ENCODE measurements around the gene CCHCR1. TPM values are rescaled to one million over a fixed set of nuclear protein-coding genes. Genes with fewer than 3 reads are reported as not detected.
"Not testable (repeated sequence)": the region's sequence is repeated elsewhere in the genome, so short reads cannot be mapped to it uniquely, and the experiment has no call there.

The CCHCR1 gene
- total and polyA plus RNA-seq, 7 experiments from 2014 or later, result 6.9 to 46.4 (median 24.2) TPM

DNA sequence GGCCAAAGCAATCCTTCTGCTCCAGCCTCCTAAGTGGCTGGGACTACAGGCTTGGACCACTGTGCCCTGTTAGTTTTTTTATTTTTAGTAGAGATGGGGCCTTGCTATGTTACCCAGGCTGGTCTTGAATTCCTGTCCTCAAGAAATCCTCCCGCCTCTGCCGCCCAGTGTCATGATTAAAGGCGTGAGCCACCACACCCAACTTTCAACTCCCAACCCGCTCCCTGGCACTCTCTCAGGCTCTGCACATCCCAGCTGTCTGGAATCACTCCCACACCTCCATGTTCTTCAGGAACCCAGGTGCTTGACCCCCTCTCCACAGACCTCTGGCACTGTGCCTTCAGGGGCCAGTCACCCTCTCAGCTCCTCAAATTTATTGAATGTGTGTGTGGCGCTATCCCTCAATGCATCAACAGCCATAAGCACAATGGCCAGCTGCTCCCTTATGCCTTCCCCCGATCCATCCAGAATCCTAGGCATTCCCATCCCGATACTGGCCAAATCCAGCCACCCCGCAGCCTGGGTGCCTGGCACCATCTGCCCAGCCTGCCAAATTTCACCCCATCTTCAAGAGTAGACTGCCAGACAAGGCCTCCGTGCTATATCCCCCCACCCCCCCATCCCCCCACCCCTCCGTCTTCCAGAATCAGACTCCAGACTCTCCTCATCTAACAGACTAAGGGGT, 13.5 kb upstream of the CCHCR1 start:
- H3K27me3 ChIP-seq (ENCODE audit: control insufficient read depth in 2 of 2, insufficient read depth in 2 of 2, low read length in 2 of 2), result no peaks in the 10 kb centered on the region
- Mint-ChIP-seq H3K4me1 (peaks cover 0 to 7% (median 0%) of the 10 kb centered on the region in 7 donors), H3K27ac (peak overlapping the region in 2 of 9 donors; percentile 58 to 84), H3K27me3 (no peaks in the 10 kb centered on the region), H3K4me3 (no peak overlapping the region), H3K36me3 (no peaks in the 10 kb centered on the region), H3K9me3 (no peaks in the 10 kb centered on the region)
- ChIA-PET CTCF (no interaction called here), POLR2A (no interaction called here)
- intact Hi-C loops (cut with micrococcal nuclease), result no loop called here
- H3K9me3 ChIP-seq (ENCODE audit: control insufficient read depth in 2 of 3, low read length in 3 of 3), result no peaks in the 10 kb centered on the region
- H3K36me3 ChIP-seq (ENCODE audit: control insufficient read depth in 2 of 3, insufficient read depth in 3 of 3, low read length in 3 of 3), result no peaks in the 10 kb centered on the region
- no peaks in the 10 kb centered on the region for H3K4me1 ChIP-seq (ENCODE audit: control insufficient read depth in 2 of 2, insufficient read depth in 2 of 2, low read length in 2 of 2)
- H3K4me3 ChIP-seq (ENCODE audit: low read length), result no peak overlapping the region
- ATAC-seq (no peak), DNase-seq (no peak)
- no peak overlapping the region for H3K27ac ChIP-seq (ENCODE audit: low read depth, low read length)

DNA sequence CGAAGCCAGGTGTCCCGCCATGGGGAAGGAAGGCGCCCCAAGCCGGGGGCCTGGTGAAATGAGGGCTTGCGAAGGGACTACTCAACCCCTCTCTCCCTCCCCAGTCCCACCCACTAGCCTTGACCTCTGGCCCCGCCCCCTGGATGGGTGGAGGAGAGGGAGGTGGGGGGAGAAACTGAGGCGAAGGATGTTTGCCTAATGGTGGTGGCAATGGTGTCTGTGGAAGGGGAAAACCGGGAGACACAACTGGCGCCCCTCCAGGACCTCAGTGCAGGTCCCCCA, 12.9 kb upstream of the CCHCR1 start, which contains the start of gene POU5F1:
Gene POU5F1 (minus strand): TSS at position 83 of the 282 bp plus-strand sequence. CDS start 62 bp downstream, at position 21.
- Histone ChIP-seq H3K27me3 (ENCODE audit: control insufficient read depth in 2 of 2, insufficient read depth in 2 of 2, low read length in 2 of 2) (no peaks in the 10 kb centered on the region), H3K4me3 (ENCODE audit: low read length) (no peak within 1 kb of the TSS), H3K27ac (ENCODE audit: low read depth, low read length) (no peak within 1 kb of the TSS), H3K9me3 (ENCODE audit: control insufficient read depth in 2 of 3, low read length in 3 of 3) (no peaks in the 10 kb centered on the region), H3K4me1 (ENCODE audit: control insufficient read depth in 2 of 2, insufficient read depth in 2 of 2, low read length in 2 of 2) (no peaks in the 10 kb centered on the region), H3K36me3 (ENCODE audit: control insufficient read depth in 2 of 3, insufficient read depth in 3 of 3, low read length in 3 of 3) (no peaks in the 10 kb centered on the region)
- H3K4me3 Mint-ChIP-seq, result no peak within 1 kb of the TSS
- H3K36me3 Mint-ChIP-seq, result no peaks in the 10 kb centered on the region
- POLR2A ChIA-PET, result no interaction called here
- peaks cover 0 to 1% (median 0%) of the 10 kb centered on the region in 7 donors for H3K4me1 Mint-ChIP-seq
- intact Hi-C loops (cut with micrococcal nuclease), result no loop called here
- H3K27ac Mint-ChIP-seq, result peak within 1 kb of the TSS in 2 of 9 donors; percentile 58 to 84
- CTCF ChIA-PET, result no interaction called here
- ATAC-seq (no peak), DNase-seq (no peak)
- no peaks in the 10 kb centered on the region for H3K27me3 Mint-ChIP-seq
- no peaks in the 10 kb centered on the region for H3K9me3 Mint-ChIP-seq

DNA sequence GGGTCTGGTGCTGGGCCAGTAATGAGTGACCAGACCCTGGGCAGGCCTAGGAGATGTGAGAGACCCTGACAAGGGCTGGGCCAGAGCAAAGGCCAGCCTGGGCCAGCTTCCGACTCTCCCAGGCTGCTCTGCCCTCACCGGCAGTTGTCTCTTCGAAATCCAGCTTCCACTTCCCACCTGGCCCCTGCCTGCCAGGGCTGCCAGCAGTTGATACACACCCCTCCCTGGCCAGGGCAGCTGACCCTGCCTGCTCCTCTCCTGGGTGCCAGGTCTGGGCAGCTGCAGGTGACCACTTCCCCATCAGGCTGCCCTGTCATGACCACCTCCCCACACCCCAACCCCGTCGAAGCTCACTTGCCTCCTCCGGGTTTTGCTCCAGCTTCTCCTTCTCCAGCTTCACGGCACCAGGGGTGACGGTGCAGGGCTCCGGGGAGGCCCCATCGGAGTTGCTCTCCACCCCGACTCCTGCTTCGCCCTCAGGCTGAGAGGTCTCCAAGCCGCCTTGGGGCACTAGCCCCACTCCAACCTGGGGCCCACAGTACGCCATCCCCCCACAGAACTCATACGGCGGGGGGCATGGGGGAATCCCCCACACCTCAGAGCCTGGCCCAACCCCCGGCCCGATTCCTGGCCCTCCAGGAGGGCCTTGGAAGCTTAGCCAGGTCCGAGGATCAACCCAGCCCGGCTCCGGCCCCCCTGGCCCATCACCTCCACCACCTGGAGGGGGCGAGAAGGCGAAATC, 12.4 kb upstream of the CCHCR1 start:
- intact Hi-C loops (cut with micrococcal nuclease); H3K27ac ChIP-seq (ENCODE audit: low read depth, low read length); H3K27me3 Mint-ChIP-seq; H3K9me3 ChIP-seq (ENCODE audit: control insufficient read depth in 2 of 3, low read length in 3 of 3); H3K36me3 ChIP-seq (ENCODE audit: control insufficient read depth in 2 of 3, insufficient read depth in 3 of 3, low read length in 3 of 3); H3K4me3 Mint-ChIP-seq; H3K4me1 Mint-ChIP-seq; H3K27ac Mint-ChIP-seq; H3K36me3 Mint-ChIP-seq; H3K4me1 ChIP-seq (ENCODE audit: control insufficient read depth in 2 of 2, insufficient read depth in 2 of 2, low read length in 2 of 2); H3K9me3 Mint-ChIP-seq; ATAC-seq; H3K4me3 ChIP-seq (ENCODE audit: low read length); DNase-seq; H3K27me3 ChIP-seq (ENCODE audit: control insufficient read depth in 2 of 2, insufficient read depth in 2 of 2, low read length in 2 of 2): not testable (repeated sequence)
- POLR2A ChIA-PET, result interaction anchor here (1.0 to 2.3 kb wide), 2 partner anchors 11 kb away, joined by 3 to 13 read pairs; partner anchors contain the start of genes CCHCR1 and TCF19
- CTCF ChIA-PET, result interaction anchor here (0.6 kb wide), 1 partner anchor 502 kb away, joined by 3 read pairs; no protein-coding TSS in a partner anchor

DNA sequence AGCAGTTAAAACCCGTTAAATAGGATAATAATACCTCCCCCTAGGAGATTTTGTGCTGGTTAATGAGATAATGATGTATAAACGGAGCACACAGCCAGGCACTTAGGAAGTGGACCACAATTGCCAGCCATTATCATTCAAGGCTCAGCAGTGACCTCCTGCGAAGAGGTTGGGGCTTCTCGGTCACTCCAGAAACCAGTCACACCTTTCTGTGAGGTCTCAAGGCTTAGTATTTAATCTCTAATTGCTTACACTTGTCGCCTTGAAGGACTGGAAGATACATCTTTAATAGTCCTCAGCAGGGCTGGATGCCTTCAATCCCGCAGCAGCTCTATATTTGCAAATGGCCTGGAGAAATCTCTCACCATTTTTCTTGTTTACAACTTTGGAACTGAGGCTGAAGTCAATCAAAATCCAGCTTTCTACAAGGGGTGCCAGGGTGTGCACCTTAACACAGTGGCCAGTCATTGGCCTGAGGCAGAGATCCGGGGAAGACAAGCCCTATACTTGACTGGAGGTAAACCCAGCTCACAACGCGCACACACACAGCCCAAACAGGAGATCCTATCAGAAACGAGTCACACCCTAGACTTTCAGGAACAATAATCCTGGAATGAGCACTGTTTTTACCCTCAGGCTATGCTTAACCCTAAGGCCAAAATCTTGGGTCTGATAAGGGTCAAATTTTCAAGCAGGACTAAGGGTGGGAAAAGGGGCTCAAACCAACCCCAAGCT, 11.7 kb upstream of the CCHCR1 start:
- intact Hi-C loops (cut with micrococcal nuclease), result no loop called here
- Mint-ChIP-seq H3K36me3 (peaks cover 0 to 3% (median 0%) of the 10 kb centered on the region in 5 donors), H3K27ac (no peak overlapping the region), H3K27me3 (no peaks in the 10 kb centered on the region), H3K4me1 (peaks cover 0 to 6% (median 0%) of the 10 kb centered on the region in 7 donors), H3K9me3 (no peaks in the 10 kb centered on the region), H3K4me3 (no peak overlapping the region)
- POLR2A ChIA-PET, result interaction anchor here (1.0 to 2.3 kb wide), 2 partner anchors 10 to 12 kb away, joined by 3 to 13 read pairs; partner anchors contain the start of genes CCHCR1 and TCF19
- Histone ChIP-seq H3K36me3 (ENCODE audit: control insufficient read depth in 2 of 3, insufficient read depth in 3 of 3, low read length in 3 of 3) (no peaks in the 10 kb centered on the region), H3K4me3 (ENCODE audit: low read length) (no peak overlapping the region), H3K4me1 (ENCODE audit: control insufficient read depth in 2 of 2, insufficient read depth in 2 of 2, low read length in 2 of 2) (no peaks in the 10 kb centered on the region), H3K9me3 (ENCODE audit: control insufficient read depth in 2 of 3, low read length in 3 of 3) (no peaks in the 10 kb centered on the region), H3K27ac (ENCODE audit: low read depth, low read length) (no peak overlapping the region), H3K27me3 (ENCODE audit: control insufficient read depth in 2 of 2, insufficient read depth in 2 of 2, low read length in 2 of 2) (no peaks in the 10 kb centered on the region)
- DNase-seq, result no peak
- ATAC-seq, result no peak
- CTCF ChIA-PET, result interaction anchor here (0.6 kb wide), 2 partner anchors 61 to 501 kb away, joined by 3 read pairs; no protein-coding TSS in a partner anchor

DNA sequence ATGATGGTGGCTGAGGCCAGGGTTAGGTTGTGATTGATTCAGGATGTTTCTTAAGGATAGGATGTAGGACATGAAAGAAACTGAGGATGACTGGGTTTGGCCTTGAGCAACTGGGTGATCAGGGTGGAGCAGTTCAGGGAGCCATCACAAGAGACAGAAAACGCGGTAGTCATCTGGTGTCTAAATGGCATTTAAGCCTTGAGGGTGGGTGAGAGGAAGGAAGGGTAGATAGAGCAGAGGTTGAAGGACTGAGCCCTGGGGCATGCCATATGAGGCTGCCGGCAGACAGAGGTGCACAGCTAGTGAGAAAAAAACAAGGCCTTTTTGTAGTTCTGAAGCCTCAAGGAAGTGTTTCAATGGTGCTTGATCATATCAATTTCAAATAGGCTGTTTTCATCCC, 11.0 kb upstream of the CCHCR1 start:
- ATAC-seq (no peak), DNase-seq (no peak)
- no peaks in the 10 kb centered on the region for H3K27me3 ChIP-seq (ENCODE audit: control insufficient read depth in 2 of 2, insufficient read depth in 2 of 2, low read length in 2 of 2)
- peak overlapping the region in 2 of 9 donors; percentile 63 to 74 for H3K27ac Mint-ChIP-seq
- H3K27me3 Mint-ChIP-seq, result no peaks in the 10 kb centered on the region
- H3K36me3 ChIP-seq (ENCODE audit: control insufficient read depth in 2 of 3, insufficient read depth in 3 of 3, low read length in 3 of 3), result no peaks in the 10 kb centered on the region
- no peaks in the 10 kb centered on the region for H3K9me3 Mint-ChIP-seq
- H3K27ac ChIP-seq (ENCODE audit: low read depth, low read length), result no peak overlapping the region
- no peak overlapping the region for H3K4me3 ChIP-seq (ENCODE audit: low read length)
- POLR2A ChIA-PET, result interaction anchor here (0.7 to 2.3 kb wide), 2 partner anchors 10 to 429 kb away, joined by 3 to 13 read pairs; partner anchors contain the start of genes CCHCR1 and TCF19
- peaks cover 0 to 3% (median 0%) of the 10 kb centered on the region in 5 donors for H3K36me3 Mint-ChIP-seq
- no peaks in the 10 kb centered on the region for H3K4me1 ChIP-seq (ENCODE audit: control insufficient read depth in 2 of 2, insufficient read depth in 2 of 2, low read length in 2 of 2)
- CTCF ChIA-PET, result interaction anchor here (0.6 kb wide), 2 partner anchors 33 to 61 kb away, joined by 3 to 4 read pairs; no protein-coding TSS in a partner anchor
- H3K9me3 ChIP-seq (ENCODE audit: control insufficient read depth in 2 of 3, low read length in 3 of 3), result no peaks in the 10 kb centered on the region
- intact Hi-C loops (cut with micrococcal nuclease), result no loop called here
- H3K4me1 Mint-ChIP-seq, result peaks cover 0 to 11% (median 0%) of the 10 kb centered on the region in 7 donors
- no peak overlapping the region for H3K4me3 Mint-ChIP-seq

DNA sequence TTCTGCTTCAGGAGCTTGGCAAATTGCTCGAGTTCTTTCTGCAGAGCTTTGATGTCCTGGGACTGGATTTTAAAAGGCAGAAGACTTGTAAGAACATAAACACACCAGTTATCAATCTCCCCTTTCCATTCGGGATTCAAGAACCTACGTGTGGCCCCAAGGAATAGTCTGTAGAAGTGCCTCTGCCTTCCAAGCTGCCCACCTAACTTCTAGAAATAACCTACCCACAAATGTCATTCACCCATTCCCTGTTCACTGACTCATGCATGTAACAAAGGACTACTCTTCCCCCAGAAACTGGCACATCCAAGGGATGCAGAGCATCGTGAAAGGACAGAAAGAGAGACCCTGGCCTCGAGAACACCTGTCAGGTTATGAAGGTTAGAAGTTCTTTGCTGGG, 8.4 kb upstream of the CCHCR1 start:
- peaks cover 0 to 31% (median 0%) of the 10 kb centered on the region in 7 donors for H3K4me1 Mint-ChIP-seq
- DNase-seq (no peak), ATAC-seq (no peak)
- intact Hi-C loops (cut with micrococcal nuclease), result no loop called here
- POLR2A ChIA-PET, result interaction anchor here (1.1 kb wide), 1 partner anchor 10 kb away, joined by 3 read pairs; no protein-coding TSS in a partner anchor
- Histone ChIP-seq H3K4me3 (ENCODE audit: low read length) (no peak overlapping the region), H3K36me3 (ENCODE audit: control insufficient read depth in 2 of 3, insufficient read depth in 3 of 3, low read length in 3 of 3) (peaks cover 0 to 5% (median 0%) of the 10 kb centered on the region in 3 experiments), H3K9me3 (ENCODE audit: control insufficient read depth in 2 of 3, low read length in 3 of 3) (no peaks in the 10 kb centered on the region), H3K27ac (ENCODE audit: low read depth, low read length) (no peak overlapping the region), H3K4me1 (ENCODE audit: control insufficient read depth in 2 of 2, insufficient read depth in 2 of 2, low read length in 2 of 2) (no peaks in the 10 kb centered on the region), H3K27me3 (ENCODE audit: control insufficient read depth in 2 of 2, insufficient read depth in 2 of 2, low read length in 2 of 2) (no peaks in the 10 kb centered on the region)
- CTCF ChIA-PET, result interaction anchor here (0.6 kb wide), 1 partner anchor 30 kb away, joined by 3 read pairs; no protein-coding TSS in a partner anchor
- peaks cover 0 to 5% (median 0%) of the 10 kb centered on the region in 5 donors for H3K36me3 Mint-ChIP-seq
- H3K27ac Mint-ChIP-seq, result no peak overlapping the region
- no peaks in the 10 kb centered on the region for H3K9me3 Mint-ChIP-seq
- no peaks in the 10 kb centered on the region for H3K27me3 Mint-ChIP-seq
- no peak overlapping the region for H3K4me3 Mint-ChIP-seq
